Thymus (tissue), 11 donors: ENCODE measurements around the gene SPSB1. TPM values are rescaled to one million over a fixed set of nuclear protein-coding genes. Genes with fewer than 3 reads are reported as not detected.
"Not testable (repeated sequence)": the region's sequence is repeated elsewhere in the genome, so short reads cannot be mapped to it uniquely, and the experiment has no call there.

Source experiments
- DNase-seq, 9 donors: peaks; one replicate each; pipeline ENCODE4 v3.0.0-alpha.2; 2013; ENCODE audit warnings: low spot score in 9 of 9, low read depth in 6 of 9, missing footprints in 1 of 9
- H3K27ac ChIP-seq, 2 donors: one replicate each; pipeline ENCODE4 v1.5.1; 2013; ENCODE audit warnings: control low read depth in 1 of 2, low read depth in 1 of 2, low read length in 1 of 2, mild to moderate bottlenecking in 1 of 2, moderate library complexity in 1 of 2
- H3K27me3 ChIP-seq, 2 donors: one replicate each; pipeline ENCODE4 v1.5.1; 2013; ENCODE audit warnings: low read length in 1 of 2; ENCODE audit not compliant: control insufficient read depth in 2 of 2, insufficient read depth in 1 of 2
- H3K36me3 ChIP-seq, 2 donors: one replicate each; pipeline ENCODE4 v1.5.1; 2013; ENCODE audit warnings: low read length in 1 of 2, mild to moderate bottlenecking in 1 of 2, moderate library complexity in 1 of 2; ENCODE audit not compliant: control insufficient read depth in 2 of 2, insufficient read depth in 2 of 2
- H3K4me1 ChIP-seq, 2 donors: one replicate each; pipeline ENCODE4 v1.5.1; 2013; ENCODE audit warnings: low read length in 2 of 2; ENCODE audit not compliant: control insufficient read depth in 2 of 2, insufficient read depth in 2 of 2
- H3K4me3 ChIP-seq, 2 donors: one replicate each; pipeline ENCODE4 v1.5.1; 2013; ENCODE audit warnings: low read length in 2 of 2, control low read depth in 1 of 2, mild to moderate bottlenecking in 1 of 2
- H3K9me3 ChIP-seq, 2 donors: one replicate each; pipeline ENCODE4 v1.5.1; 2013; ENCODE audit warnings: low read length in 1 of 2, mild to moderate bottlenecking in 1 of 2; ENCODE audit not compliant: control insufficient read depth in 2 of 2, insufficient read depth in 1 of 2
- WGBS: extraction: QIAGEN DNeasy Blood & Tissue Kit; methylation state at CpG from one replicate; pipeline ENCODE4 v1.1.7; 2013; 5-methylcytosine and 5-hydroxymethylcytosine counted together
- polyA plus RNA-seq: library from polyadenylated mRNA; stranded (reverse); fragments of 200-250 nt; gene quantifications from one replicate; pipeline ENCODE4 v1.2.3, GENCODE V29; 2013
- total RNA-seq: library from RNA; stranded (reverse); fragments of 120-200 nt; gene quantifications from one replicate; pipeline ENCODE4 v1.2.4, GENCODE V29; 2013
- donor health status: healthy.

SPSB1 gene
- total and polyA plus RNA-seq, 2 donors = 12.8 to 12.9 TPM

DNA sequence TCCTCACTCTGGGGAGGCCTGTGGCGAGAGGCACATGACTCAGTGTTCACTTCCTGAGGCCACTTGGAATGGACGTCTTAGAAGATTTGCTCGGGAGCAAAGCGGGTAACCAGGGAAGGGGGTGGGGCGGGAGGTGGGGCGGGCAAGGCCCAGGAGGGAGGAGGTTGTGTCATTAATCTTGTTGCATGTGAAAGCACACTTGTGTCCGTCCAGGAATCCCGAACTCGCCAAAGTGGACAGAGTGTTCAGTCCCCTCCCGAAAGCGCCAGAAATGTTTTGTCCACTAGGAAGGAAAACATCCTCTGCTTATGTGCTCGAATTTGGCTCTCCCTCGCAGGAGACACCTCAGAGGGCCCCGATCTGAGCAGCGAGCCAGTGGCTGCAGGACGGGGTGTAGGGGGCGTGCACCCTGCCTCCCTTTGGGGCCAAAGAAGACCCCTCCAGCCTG is 84.2 kb downstream of the SPSB1 start:
- Histone ChIP-seq H3K27ac (no peak overlapping the region), H3K4me1 (peaks cover 0 to 10% of the 10 kb centered on the region in 2 donors), H3K4me3 (no peak overlapping the region), H3K27me3 (peaks cover 0 to 30% of the 10 kb centered on the region in 2 donors), H3K9me3 (no peaks in the 10 kb centered on the region), H3K36me3 (no peaks in the 10 kb centered on the region)
- DNase-seq = no peak
- 96% methylated on average over 17 of the region's 17 CpGs for WGBS

GRCh38 chr1:9378801-9379200 is 86.1 kb downstream of the SPSB1 start:
- H3K9me3 ChIP-seq = no peaks in the 10 kb centered on the region
- no peak for DNase-seq
- H3K36me3 ChIP-seq = no peaks in the 10 kb centered on the region
- no peaks in the 10 kb centered on the region for H3K4me1 ChIP-seq
- no peak overlapping the region for H3K27ac ChIP-seq
- H3K4me3 ChIP-seq = no peak overlapping the region
- peaks cover 0 to 35% of the 10 kb centered on the region in 2 donors for H3K27me3 ChIP-seq
- WGBS = 97% methylated on average over 4 of the region's 4 CpGs

GRCh38 chr1:9380711-9381110 is 88.0 kb downstream of the SPSB1 start:
- Histone ChIP-seq H3K9me3 (no peaks in the 10 kb centered on the region), H3K27ac (no peak overlapping the region), H3K27me3 (peaks cover 0 to 32% of the 10 kb centered on the region in 2 donors), H3K36me3 (no peaks in the 10 kb centered on the region), H3K4me3 (no peak overlapping the region), H3K4me1 (no peaks in the 10 kb centered on the region)
- WGBS = 90% methylated on average over 6 of the region's 6 CpGs
- no peak for DNase-seq

DNA sequence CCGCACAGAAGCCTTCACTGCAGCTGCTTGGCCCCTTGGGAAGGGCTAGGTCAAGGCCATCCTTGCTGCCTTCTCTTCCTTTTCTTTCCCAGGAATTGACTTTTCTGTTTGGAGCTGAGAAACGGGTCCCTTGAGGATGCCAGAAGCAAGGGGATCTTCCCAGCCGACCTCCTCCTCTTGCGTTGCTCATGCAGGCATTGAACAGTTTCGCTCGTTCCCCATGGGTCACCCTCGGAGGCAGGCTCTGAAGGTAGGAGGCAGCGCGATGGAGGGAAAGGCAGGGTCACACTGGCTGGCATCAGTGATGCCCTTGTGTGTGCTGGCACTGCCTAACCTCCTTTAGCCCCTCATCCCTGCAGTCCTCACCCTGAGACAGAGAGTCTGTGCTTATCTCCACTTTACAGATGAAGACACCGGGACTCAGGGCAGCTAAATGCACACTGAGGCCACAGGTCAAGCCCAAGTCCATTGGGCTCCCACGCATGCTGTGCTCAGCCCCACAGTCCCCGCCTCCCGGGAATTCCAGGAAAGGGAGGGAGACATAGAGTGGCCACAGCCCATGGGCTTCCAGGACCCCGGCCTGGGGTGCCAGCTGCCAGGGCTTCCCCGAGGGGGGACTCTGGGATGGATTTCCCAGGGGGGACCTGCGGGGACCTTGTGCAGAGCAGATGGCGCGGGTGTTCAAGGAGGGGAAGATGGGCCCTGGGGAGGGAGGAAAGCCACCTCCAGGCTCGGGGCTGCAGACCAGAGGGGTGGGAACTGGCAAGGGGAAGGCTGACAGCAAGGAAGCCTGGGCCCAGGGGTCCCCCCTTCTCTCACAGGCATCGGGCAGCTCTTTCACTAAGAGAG is 90.2 kb downstream of the SPSB1 start:
- H3K9me3 ChIP-seq = peaks cover 0 to 4% of the 10 kb centered on the region in 2 donors
- H3K27ac ChIP-seq = no peak overlapping the region
- H3K36me3 ChIP-seq = no peaks in the 10 kb centered on the region
- H3K4me1 ChIP-seq = no peaks in the 10 kb centered on the region
- no peak overlapping the region for H3K4me3 ChIP-seq
- peaks cover 0 to 24% of the 10 kb centered on the region in 2 donors for H3K27me3 ChIP-seq
- DNase-seq = no peak
- 93% methylated on average over 20 of the region's 20 CpGs for WGBS

GRCh38 chr1:9384128-9384527 is 91.4 kb downstream of the SPSB1 start:
- Histone ChIP-seq H3K9me3 (peaks cover 0 to 4% of the 10 kb centered on the region in 2 donors), H3K27me3 (peaks cover 0 to 27% of the 10 kb centered on the region in 2 donors), H3K4me1 (no peaks in the 10 kb centered on the region), H3K27ac (no peak overlapping the region), H3K36me3 (no peaks in the 10 kb centered on the region), H3K4me3 (no peak overlapping the region)
- 96% methylated on average over 7 of the region's 7 CpGs for WGBS
- DNase-seq = no peak

- no peak overlapping the region for H3K4me3 ChIP-seq
- H3K9me3 ChIP-seq = peaks cover 0 to 4% of the 10 kb centered on the region in 2 donors
- no peaks in the 10 kb centered on the region for H3K4me1 ChIP-seq
- 97% methylated on average over 18 of the region's 18 CpGs for WGBS
- DNase-seq = no peak
- no peaks in the 10 kb centered on the region for H3K36me3 ChIP-seq
- H3K27ac ChIP-seq = no peak overlapping the region
- peaks cover 0 to 27% of the 10 kb centered on the region in 2 donors for H3K27me3 ChIP-seq
Observed at GRCh38 chr1:9384751-9385245, 92.1 kb downstream of the SPSB1 start.

GRCh38 chr1:9385392-9385791 is 92.7 kb downstream of the SPSB1 start:
- H3K9me3 ChIP-seq, DNase-seq, H3K4me1 ChIP-seq, H3K27ac ChIP-seq, H3K36me3 ChIP-seq, H3K4me3 ChIP-seq: not testable (repeated sequence)
- peaks cover 0 to 27% of the 10 kb centered on the region in 2 donors for H3K27me3 ChIP-seq
- WGBS = 97% methylated on average over 10 of the region's 10 CpGs

- Histone ChIP-seq H3K4me3 (no peak overlapping the region), H3K36me3 (no peaks in the 10 kb centered on the region), H3K9me3 (peaks cover 0 to 4% of the 10 kb centered on the region in 2 donors), H3K27ac (no peak overlapping the region), H3K27me3 (peaks cover 0 to 30% of the 10 kb centered on the region in 2 donors), H3K4me1 (no peaks in the 10 kb centered on the region)
- 89% methylated on average over 20 of the region's 20 CpGs for WGBS
- no peak for DNase-seq
Observed at GRCh38 chr1:9385801-9386573, 93.3 kb downstream of the SPSB1 start.
